Tibial nerve (tissue), 4 donors: ENCODE measurements around the gene HPF1. TPM values are rescaled to one million over a fixed set of nuclear protein-coding genes. Genes with fewer than 3 reads are reported as not detected.
"Not testable (repeated sequence)": the region's sequence is repeated elsewhere in the genome, so short reads cannot be mapped to it uniquely, and the experiment has no call there.

Source experiments
- DNase-seq, 2 donors: peaks; one replicate each; pipeline ENCODE4 v3.0.0-alpha.2; 2019; ENCODE audit warnings: low spot score in 2 of 2
- H3K27ac ChIP-seq, 4 donors: fragments of 200-600 bp; sonication (generic) in 3 of 4; one replicate each; pipeline ENCODE4 v1.5.1; 2017 to 2019; ENCODE audit warnings: mild to moderate bottlenecking in 1 of 4
- H3K27me3 ChIP-seq, 2 donors: fragments of 200-600 bp; sonication (generic) in 1 of 2; one replicate each; pipeline versions ENCODE4 v1.5.1 to v1.6.0; 2017 to 2019
- H3K36me3 ChIP-seq, 3 donors: fragments of 200-600 bp; sonication (generic); one replicate each; pipeline ENCODE4 v1.5.1; 2018 to 2019
- H3K4me1 ChIP-seq, 4 donors: fragments of 200-600 bp; sonication (generic) in 3 of 4; one replicate each; pipeline ENCODE4 v1.5.1; 2017 to 2019
- H3K4me3 ChIP-seq, 4 donors: fragments of 200-600 bp; sonication (generic) in 3 of 4; one replicate each; pipeline ENCODE4 v1.5.1; 2017 to 2019; ENCODE audit warnings: mild to moderate bottlenecking in 1 of 4, moderate library complexity in 1 of 4
- H3K9me3 ChIP-seq, 4 donors: fragments of 200-600 bp; sonication (generic) in 3 of 4; one replicate each; pipeline ENCODE4 v1.5.1; 2017 to 2019
- CTCF ChIP-seq, 5 experiments: fragments of 200-600 bp in 3 of 5; fragments of 450-650 bp in 2 of 5; sonication (generic) in 3 of 5; IDR thresholded peaks; one replicate each; pipeline ENCODE4 v1.5.1; 2016 to 2019; ENCODE audit warnings: antibody characterized with exemption in 5 of 5, mild to moderate bottlenecking in 3 of 5, moderate library complexity in 2 of 5
- EP300 ChIP-seq, 2 donors: sonication (generic); formaldehyde crosslinking; IDR thresholded peaks; one replicate each; pipeline ENCODE4 v1.6.1; 2017; ENCODE audit warnings: antibody characterized with exemption in 2 of 2, mild to moderate bottlenecking in 1 of 2
- POLR2A ChIP-seq, 2 donors: fragments of 450-650 bp; IDR thresholded peaks; one replicate each; pipeline ENCODE4 v1.6.1; 2017; ENCODE audit warnings: antibody characterized with exemption in 2 of 2, mild to moderate bottlenecking in 2 of 2, moderate library complexity in 2 of 2
- WGBS, 2 donors: methylation state at CpG; one replicate each; pipeline ENCODE4 v1.1.5; 2018; 5-methylcytosine and 5-hydroxymethylcytosine counted together
- total RNA-seq, 4 donors: library from RNA; depleted of rRNA; stranded (reverse); fragments of >200 nt; gene quantifications; one replicate each; pipeline ENCODE4 v1.1.0, GENCODE V29; 2016

HPF1 gene
- 10 to 100 TPM; 14.1 to 33.9 (median 24.5) TPM for total RNA-seq

GRCh38 chr4:169757575-169758184 is at the start of gene HPF1:
TSS of gene HPF1 (minus strand) at chr4:169757944. CDS start at chr4:169757877, 67 bp downstream.
- TF ChIP-seq POLR2A (IDR thresholded peaks at IDR 0.05) (peak; percentile 39 to 60), EP300 (IDR thresholded peaks at IDR 0.05) (peak; percentile 68 to 77), CTCF (IDR thresholded peaks at IDR 0.05) (no peak)
- peak within 1 kb of the TSS; percentile 48 to 70 (median 66) for H3K27ac ChIP-seq
- WGBS, 2 donors, result 0 to 1% methylated on average over 30 to 46 of the region's 46 CpGs
- peaks cover 0 to 25% (median 15%) of the 10 kb centered on the region in 4 donors for H3K4me1 ChIP-seq
- peak; percentile 90 to 94 for DNase-seq
- peaks cover 0 to 9% (median 0%) of the 10 kb centered on the region in 3 donors for H3K36me3 ChIP-seq
- no peaks in the 10 kb centered on the region for H3K27me3 ChIP-seq
- H3K9me3 ChIP-seq, result no peaks in the 10 kb centered on the region
- peak within 1 kb of the TSS; percentile 61 to 78 (median 64) for H3K4me3 ChIP-seq

GRCh38 chr4:169806770-169807169 is 49.0 kb upstream of the HPF1 start:
- H3K9me3 ChIP-seq, DNase-seq, H3K27me3 ChIP-seq, H3K4me1 ChIP-seq, H3K27ac ChIP-seq, H3K4me3 ChIP-seq, H3K36me3 ChIP-seq: not testable (repeated sequence)
- WGBS, 2 donors, result 92 to 94% methylated on average over 3 of the region's 3 CpGs

GRCh38 chr4:169803413-169803812 is 45.7 kb upstream of the HPF1 start:
- no peaks in the 10 kb centered on the region for H3K36me3 ChIP-seq
- H3K27ac ChIP-seq, result no peak overlapping the region
- no peaks in the 10 kb centered on the region for H3K27me3 ChIP-seq
- no peak for DNase-seq
- peaks cover 0 to 8% (median 3%) of the 10 kb centered on the region in 4 donors for H3K4me1 ChIP-seq
- TF ChIP-seq CTCF (IDR thresholded peaks at IDR 0.05), result no peak
- TF ChIP-seq POLR2A (IDR thresholded peaks at IDR 0.05), result no peak
- no peak for TF ChIP-seq EP300 (IDR thresholded peaks at IDR 0.05)
- WGBS, 2 donors, result 79 to 93% methylated on average over 7 of the region's 7 CpGs
- H3K9me3 ChIP-seq, result peaks cover 0 to 3% (median 0%) of the 10 kb centered on the region in 4 donors
- H3K4me3 ChIP-seq, result no peak overlapping the region

- H3K27me3 ChIP-seq, result no peaks in the 10 kb centered on the region
- WGBS, 2 donors, result 71 to 76% methylated on average over 1 of the region's 1 CpG
- TF ChIP-seq EP300 (IDR thresholded peaks at IDR 0.05) (no peak), POLR2A (IDR thresholded peaks at IDR 0.05) (no peak), CTCF (IDR thresholded peaks at IDR 0.05) (no peak)
- H3K27ac ChIP-seq, result no peak overlapping the region
- H3K36me3 ChIP-seq, result no peaks in the 10 kb centered on the region
- no peak for DNase-seq
- H3K4me1 ChIP-seq, result peaks cover 0 to 8% (median 3%) of the 10 kb centered on the region in 4 donors
- peaks cover 0 to 3% (median 0%) of the 10 kb centered on the region in 4 donors for H3K9me3 ChIP-seq
- no peak overlapping the region for H3K4me3 ChIP-seq
These were observed 45.1 kb upstream of the HPF1 start for GRCh38 chr4:169802873-169803272.

- Histone ChIP-seq H3K9me3 (no peaks in the 10 kb centered on the region), H3K4me1 (peaks cover 0 to 8% (median 3%) of the 10 kb centered on the region in 4 donors), H3K27me3 (no peaks in the 10 kb centered on the region), H3K4me3 (no peak overlapping the region), H3K36me3 (no peaks in the 10 kb centered on the region), H3K27ac (peak overlapping the region in 3 of 4 donors; percentile 7 to 80 (median 73))
- no peak for DNase-seq
- WGBS, 2 donors, result 45 to 59% methylated on average over 3 of the region's 3 CpGs
- TF ChIP-seq CTCF (IDR thresholded peaks at IDR 0.05), result no peak
- TF ChIP-seq EP300 (IDR thresholded peaks at IDR 0.05), result no peak
- no peak for TF ChIP-seq POLR2A (IDR thresholded peaks at IDR 0.05)
These were observed 42.8 kb upstream of the HPF1 start for GRCh38 chr4:169800541-169800940.
